OCI-LY7 (cell line): Measurements from ENCODE around the gene HHIP. TPM values are rescaled to one million over a fixed set of nuclear protein-coding genes. Genes with fewer than 3 reads are reported as not detected.

ENCODE experiments used
- BruUV-seq: library from RNA; stranded (reverse); fragments of 400-500 nt; replicated peaks from 2 replicates; lab custom pipeline; 2021; lab: Mats Ljungman, UMichigan
- CTCF ChIA-PET: fragments of 300-600 bp; sonication (Branson Sonifier 250); formaldehyde crosslinking; loops from one replicate; lab custom pipeline; 2022; ENCODE audit warnings: antibody characterized with exemption; ENCODE audit not compliant: unreplicated experiment; lab: Charles Lee
- POLR2A ChIA-PET: fragments of 300-600 bp; sonication (Branson Sonifier 250); formaldehyde crosslinking; loops from one replicate; lab custom pipeline; 2022; ENCODE audit warnings: antibody characterized with exemption; lab: Charles Lee
- DNase-seq: peaks from one replicate; pipeline ENCODE4 v3.0.0-alpha.2; 2015; ENCODE audit warnings: low spot score
- H2AFZ ChIP-seq: fragments of 200-600 bp; sonication (generic), shearing (Covaris generic); 2 replicates; pipeline ENCODE4 v1.6.1; 2014; ENCODE audit warnings: mild to moderate bottlenecking, antibody characterized with exemption, low read length, moderate library complexity
- H3K27ac ChIP-seq: fragments of 200-600 bp; sonication (generic); 2 replicates; pipeline ENCODE4 v1.5.1; 2014; ENCODE audit warnings: mixed run types, low read depth, mild to moderate bottlenecking, moderate library complexity, low read length, inconsistent platforms; ENCODE audit not compliant: poor library complexity, severe bottlenecking
- H3K36me3 ChIP-seq: fragments of 200-600 bp; sonication (generic); 2 replicates; pipeline ENCODE4 v1.6.1; 2014; ENCODE audit warnings: mild to moderate bottlenecking, antibody characterized with exemption, low read length, moderate library complexity, mixed read lengths; ENCODE audit not compliant: insufficient read depth
- H3K4me1 ChIP-seq: fragments of 200-600 bp; sonication (generic); 2 replicates; pipeline ENCODE4 v1.5.1; 2014; ENCODE audit warnings: mild to moderate bottlenecking, low read length; ENCODE audit not compliant: insufficient read depth, poor library complexity, severe bottlenecking
- H3K4me2 ChIP-seq: fragments of 200-600 bp; sonication (generic); 2 replicates; pipeline ENCODE4 v1.6.1; 2014; ENCODE audit warnings: mild to moderate bottlenecking, low read length
- H3K4me3 ChIP-seq: fragments of 200-600 bp; sonication (generic); 2 replicates; pipeline ENCODE4 v1.5.1; 2014; ENCODE audit warnings: mild to moderate bottlenecking, low read depth, low read length; ENCODE audit not compliant: poor library complexity, severe bottlenecking
- H3K79me2 ChIP-seq: fragments of 200-600 bp; sonication (generic); 2 replicates; pipeline ENCODE4 v1.6.1; 2016; ENCODE audit warnings: low read depth, mild to moderate bottlenecking, low read length, moderate library complexity, mixed read lengths; ENCODE audit not compliant: insufficient read depth
- H3K9me2 ChIP-seq: fragments of 200-600 bp; sonication (generic); 2 replicates; pipeline ENCODE4 v1.6.1; 2016; ENCODE audit warnings: mild to moderate bottlenecking, low read length, mixed read lengths; ENCODE audit not compliant: insufficient read depth
- H3K9me3 ChIP-seq: fragments of 200-600 bp; sonication (generic); 2 replicates; pipeline ENCODE4 v1.6.1; 2014; ENCODE audit warnings: mild to moderate bottlenecking, mixed run types, low read length, mixed read lengths
- H4K20me1 ChIP-seq: fragments of 200-600 bp; sonication (generic); 2 replicates; pipeline ENCODE4 v1.6.1; 2014; ENCODE audit warnings: mild to moderate bottlenecking, antibody characterized with exemption, low read length, moderate library complexity, mixed read lengths; ENCODE audit not compliant: insufficient read depth
- CTCF ChIP-seq: fragments of 200-600 bp; sonication (generic); conservative IDR thresholded peaks from 2 replicates; pipeline ENCODE4 v1.5.1; 2014; ENCODE audit warnings: mild to moderate bottlenecking, antibody characterized with exemption, low read length, moderate library complexity, mixed read lengths
- EZH2phosphoT487 ChIP-seq: fragments of 200-600 bp; sonication (generic); IDR thresholded peaks from 2 replicates; pipeline ENCODE4 v1.6.1; 2018; ENCODE audit warnings: low read depth, borderline replicate concordance, mild to moderate bottlenecking, mixed run types, antibody characterized with exemption, low read length, moderate library complexity, mixed read lengths
- intact Hi-C: fragments of 100-400 bp; cut with micrococcal nuclease; formaldehyde crosslinking; loops from one replicate; pipeline ENCODE4 v1.10.0; 2022; ENCODE audit not compliant: unreplicated experiment
- total RNA-seq, 2 experiments: library from RNA; depleted of rRNA in 1 of 2; stranded (reverse); fragments of >200 nt in 1 of 2; shearing (Covaris generic) in 1 of 2; gene quantifications; 2 replicates each; pipeline ENCODE4 v1.2.3, GENCODE V29; 2014 to 2022

Gene HHIP
- total RNA-seq, 2 experiments from 2014 or later, result not detected

- Histone ChIP-seq H3K4me2 (no peak overlapping the region), H4K20me1 (no peaks in the 10 kb centered on the region), H3K9me2 (no peaks in the 10 kb centered on the region), H3K4me3 (no peak overlapping the region), H3K4me1 (no peaks in the 10 kb centered on the region), H2AFZ (no peak overlapping the region), H3K36me3 (no peaks in the 10 kb centered on the region), H3K9me3 (no peaks in the 10 kb centered on the region), H3K27ac (no peak overlapping the region), H3K79me2 (no peaks in the 10 kb centered on the region)
- BruUV-seq, result no TSS peak
- DNase-seq, result no peak
- TF ChIP-seq CTCF, result no peak
- no peak for TF ChIP-seq EZH2phosphoT487
- CTCF ChIA-PET, result no interaction called here
- POLR2A ChIA-PET, result interaction anchor here (1.0 kb wide), 1 partner anchor 56 kb away, joined by 3 read pairs; no protein-coding TSS in a partner anchor
- intact Hi-C loops, result no loop called here
Observed at GRCh38 chr4:144738649-144739048, 92.7 kb downstream of the HHIP start.

GRCh38 chr4:144739511-144740033, 93.6 kb downstream of the HHIP start:
- Histone ChIP-seq H3K36me3 (no peaks in the 10 kb centered on the region), H3K27ac (no peak overlapping the region), H3K4me1 (no peaks in the 10 kb centered on the region), H3K9me3 (no peaks in the 10 kb centered on the region), H3K4me3 (no peak overlapping the region), H2AFZ (no peak overlapping the region), H3K9me2 (no peaks in the 10 kb centered on the region), H4K20me1 (no peaks in the 10 kb centered on the region), H3K4me2 (no peak overlapping the region), H3K79me2 (no peaks in the 10 kb centered on the region)
- intact Hi-C loops, result no loop called here
- ChIA-PET CTCF (no interaction called here), POLR2A (interaction anchor here (1.0 kb wide), 1 partner anchor 57 kb away, joined by 3 read pairs; no protein-coding TSS in a partner anchor)
- DNase-seq, result no peak
- no TSS peak for BruUV-seq
- TF ChIP-seq CTCF, result no peak
- no peak for TF ChIP-seq EZH2phosphoT487

- intact Hi-C loops, result no loop called here
- POLR2A ChIA-PET, result no interaction called here
Observed at GRCh38 chr4:144740316-144740715, 94.4 kb downstream of the HHIP start.

More at GRCh38 chr4:144740316-144740715, 94.4 kb downstream of the HHIP start:
- TF ChIP-seq EZH2phosphoT487 (no peak), CTCF (no peak)
- H3K4me3 ChIP-seq, result no peak overlapping the region
- DNase-seq, result no peak
- H3K27ac ChIP-seq, result no peak overlapping the region
- CTCF ChIA-PET, result no interaction called here
- H3K4me1 ChIP-seq, result no peaks in the 10 kb centered on the region
- no peaks in the 10 kb centered on the region for H3K36me3 ChIP-seq
- H3K79me2 ChIP-seq, result no peaks in the 10 kb centered on the region
- no peaks in the 10 kb centered on the region for H3K9me2 ChIP-seq
- no peak overlapping the region for H2AFZ ChIP-seq
- no peaks in the 10 kb centered on the region for H3K9me3 ChIP-seq
- no TSS peak for BruUV-seq
- no peak overlapping the region for H3K4me2 ChIP-seq
- H4K20me1 ChIP-seq, result no peaks in the 10 kb centered on the region
